MM.1S (cell line): ENCODE results near the gene VDAC1.

Experiments
- CTCF ChIP-seq: fragments of 300-600 bp; sonication (generic); IDR thresholded peaks from 2 replicates; pipeline ENCODE4 v1.5.1; 2016; ENCODE audit warnings: antibody characterized with exemption, low read length, mixed read lengths
- EZH2 ChIP-seq: fragments of 300-600 bp; sonication (generic); optimal IDR thresholded peaks from 2 replicates; pipeline ENCODE3; 2017; ENCODE audit warnings: low read depth, mild to moderate bottlenecking, antibody characterized with exemption, low read length, mixed read lengths
- EZH2phosphoT487 ChIP-seq: fragments of 300-600 bp; sonication (generic); IDR thresholded peaks from 2 replicates; pipeline ENCODE4 v1.6.1; 2018; ENCODE audit warnings: antibody characterized with exemption, low read length

- TF ChIP-seq CTCF, result no peak
- no peak for TF ChIP-seq EZH2
- no peak for TF ChIP-seq EZH2phosphoT487
Measured at GRCh38 chr5:133963493-133964128, 41.2 kb downstream of the VDAC1 start.
